Measurements from ENCODE around the gene LSM5.

The LSM5 gene

GRCh38 chr7:32458025-32458424, 32.2 kb downstream of the LSM5 start:
- no peak for TF ChIP-seq CTCF (IDR thresholded peaks at IDR 0.05; ENCODE audit: low read depth, low read length)
- no peak for DNase-seq (ENCODE audit: extremely low read depth, low read depth)

- DNase-seq (ENCODE audit: extremely low read depth, low read depth), result no peak
- TF ChIP-seq CTCF (IDR thresholded peaks at IDR 0.05; ENCODE audit: low read depth, low read length), result no peak
These were observed 36.7 kb downstream of the LSM5 start for GRCh38 chr7:32453341-32454011.

- no peak for DNase-seq (ENCODE audit: extremely low read depth, low read depth)
- no peak for TF ChIP-seq CTCF (IDR thresholded peaks at IDR 0.05; ENCODE audit: low read depth, low read length)
These were observed 43.0 kb downstream of the LSM5 start for GRCh38 chr7:32447218-32447617.

- TF ChIP-seq CTCF (IDR thresholded peaks at IDR 0.05; ENCODE audit: low read depth, low read length), result no peak
- no peak for DNase-seq (ENCODE audit: extremely low read depth, low read depth)
These were observed 53.8 kb downstream of the LSM5 start for GRCh38 chr7:32436146-32436928.

Measured in AG09319 (cell line).